Endothelial cell (in vitro differentiated cells): Measurements from ENCODE around the gene PDE3A. TPM values are rescaled to one million over a fixed set of nuclear protein-coding genes. Genes with fewer than 3 reads are reported as not detected.

Experiments
- DNase-seq: peaks from one replicate; pipeline ENCODE4 v3.0.0; 2021; ENCODE audit warnings: low spot score
- H3K27ac Mint-ChIP-seq: one replicate; pipeline ENCODE4 v1.8.0; 2021; ENCODE audit warnings: mixed read lengths, inconsistent platforms; ENCODE audit not compliant: unreplicated experiment
- H3K27me3 Mint-ChIP-seq: one replicate; pipeline ENCODE4 v1.8.0; 2021; ENCODE audit warnings: mild to moderate bottlenecking, moderate library complexity, mixed read lengths, inconsistent platforms; ENCODE audit not compliant: unreplicated experiment
- H3K36me3 Mint-ChIP-seq: one replicate; pipeline ENCODE4 v1.8.0; 2021; ENCODE audit warnings: mild to moderate bottlenecking, low read depth, mixed read lengths, inconsistent platforms; ENCODE audit not compliant: unreplicated experiment
- H3K4me1 Mint-ChIP-seq: one replicate; pipeline ENCODE4 v1.8.0; 2021; ENCODE audit warnings: mild to moderate bottlenecking, mixed read lengths, inconsistent platforms; ENCODE audit not compliant: unreplicated experiment
- H3K4me3 Mint-ChIP-seq: one replicate; pipeline ENCODE4 v1.8.0; 2021; ENCODE audit warnings: mild to moderate bottlenecking, mixed read lengths, inconsistent platforms; ENCODE audit not compliant: unreplicated experiment
- H3K9me3 Mint-ChIP-seq: one replicate; pipeline ENCODE4 v1.8.0; 2021; ENCODE audit warnings: mixed read lengths, inconsistent platforms; ENCODE audit not compliant: unreplicated experiment
- total RNA-seq: library from RNA; stranded (reverse); fragmentation: NEBNext Ultra II Directional; extraction: Animal tissue kit (Norgen Biotek cat#: 25700); gene quantifications from one replicate; pipeline ENCODE4 v1.2.1, GENCODE V29; 2021; ENCODE audit not compliant: unreplicated experiment
- TF ChIP-seq, protein P1 (sequence below): fragments of 200-600 bp; sonication (generic); IDR thresholded peaks from one replicate; pipeline ENCODE4 v1.5.0; 2021; ENCODE audit warnings: antibody characterized with exemption; ENCODE audit not compliant: unreplicated experiment

Gene PDE3A
- total RNA-seq, 1 donor from 2014 or later = 0.97 TPM

DNA sequence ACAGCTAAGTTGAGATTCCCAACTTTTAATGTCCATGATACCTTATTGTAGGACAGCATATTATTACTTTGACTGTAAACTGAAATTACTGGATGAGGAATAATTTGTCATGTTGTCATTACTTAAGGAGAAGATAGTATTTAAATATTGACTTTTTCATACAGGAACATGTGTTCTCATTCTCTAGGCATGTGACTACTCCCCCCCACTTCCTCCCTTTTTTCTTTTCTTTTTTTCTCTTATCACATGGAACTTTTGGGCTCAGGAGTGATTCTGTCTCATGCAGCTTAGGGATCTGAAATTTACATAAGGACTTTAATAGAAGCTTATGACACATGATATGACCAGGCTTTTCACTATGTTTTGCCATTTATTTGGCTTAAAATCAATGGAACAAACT is 199.1 kb downstream of the PDE3A start:
- TF ChIP-seq, protein P1, sequence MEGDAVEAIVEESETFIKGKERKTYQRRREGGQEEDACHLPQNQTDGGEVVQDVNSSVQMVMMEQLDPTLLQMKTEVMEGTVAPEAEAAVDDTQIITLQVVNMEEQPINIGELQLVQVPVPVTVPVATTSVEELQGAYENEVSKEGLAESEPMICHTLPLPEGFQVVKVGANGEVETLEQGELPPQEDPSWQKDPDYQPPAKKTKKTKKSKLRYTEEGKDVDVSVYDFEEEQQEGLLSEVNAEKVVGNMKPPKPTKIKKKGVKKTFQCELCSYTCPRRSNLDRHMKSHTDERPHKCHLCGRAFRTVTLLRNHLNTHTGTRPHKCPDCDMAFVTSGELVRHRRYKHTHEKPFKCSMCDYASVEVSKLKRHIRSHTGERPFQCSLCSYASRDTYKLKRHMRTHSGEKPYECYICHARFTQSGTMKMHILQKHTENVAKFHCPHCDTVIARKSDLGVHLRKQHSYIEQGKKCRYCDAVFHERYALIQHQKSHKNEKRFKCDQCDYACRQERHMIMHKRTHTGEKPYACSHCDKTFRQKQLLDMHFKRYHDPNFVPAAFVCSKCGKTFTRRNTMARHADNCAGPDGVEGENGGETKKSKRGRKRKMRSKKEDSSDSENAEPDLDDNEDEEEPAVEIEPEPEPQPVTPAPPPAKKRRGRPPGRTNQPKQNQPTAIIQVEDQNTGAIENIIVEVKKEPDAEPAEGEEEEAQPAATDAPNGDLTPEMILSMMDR = no peak
- no peak overlapping the region for H3K27ac Mint-ChIP-seq
- H3K4me1 Mint-ChIP-seq = peaks cover 2% of the 10 kb centered on the region
- H3K9me3 Mint-ChIP-seq = no peaks in the 10 kb centered on the region
- DNase-seq = no peak
- H3K4me3 Mint-ChIP-seq = no peak overlapping the region
- H3K36me3 Mint-ChIP-seq = no peaks in the 10 kb centered on the region
- H3K27me3 Mint-ChIP-seq = no peaks in the 10 kb centered on the region

GRCh38 chr12:20572451-20572850 is 204.1 kb downstream of the PDE3A start:
- no peaks in the 10 kb centered on the region for H3K27me3 Mint-ChIP-seq
- TF ChIP-seq, protein P1 = no peak
- H3K4me1 Mint-ChIP-seq = peaks cover 2% of the 10 kb centered on the region
- no peak overlapping the region for H3K27ac Mint-ChIP-seq
- no peak overlapping the region for H3K4me3 Mint-ChIP-seq
- H3K36me3 Mint-ChIP-seq = no peaks in the 10 kb centered on the region
- no peaks in the 10 kb centered on the region for H3K9me3 Mint-ChIP-seq
- no peak for DNase-seq

- H3K9me3 Mint-ChIP-seq = no peaks in the 10 kb centered on the region
- H3K4me1 Mint-ChIP-seq = peaks cover 4% of the 10 kb centered on the region
- no peak overlapping the region for H3K27ac Mint-ChIP-seq
- H3K27me3 Mint-ChIP-seq = no peaks in the 10 kb centered on the region
- H3K36me3 Mint-ChIP-seq = no peaks in the 10 kb centered on the region
- DNase-seq = no peak
- H3K4me3 Mint-ChIP-seq = no peak overlapping the region
- TF ChIP-seq, protein P1 = no peak
Observed at GRCh38 chr12:20576528-20576927, 208.2 kb downstream of the PDE3A start.

DNA sequence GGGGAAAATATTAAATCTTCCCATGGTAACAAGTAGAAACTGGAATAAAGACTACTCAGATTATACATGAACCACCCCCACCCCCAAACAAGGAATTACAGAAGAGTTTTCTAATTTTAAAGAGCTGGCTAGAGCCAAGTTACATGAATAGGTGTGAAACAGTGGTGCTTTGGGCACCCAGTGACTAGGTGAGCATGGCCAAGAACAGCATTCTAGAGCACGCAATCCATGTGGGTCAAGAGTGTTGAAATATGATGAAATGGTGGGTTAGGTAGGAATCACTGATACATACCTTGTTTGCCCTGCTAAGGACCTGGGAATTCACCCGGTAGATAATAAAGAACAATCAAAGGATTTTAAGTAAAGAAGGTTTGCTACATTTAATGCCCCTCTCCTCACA is 208.7 kb downstream of the PDE3A start:
- Mint-ChIP-seq H3K36me3 (no peaks in the 10 kb centered on the region), H3K27me3 (no peaks in the 10 kb centered on the region), H3K4me1 (peaks cover 4% of the 10 kb centered on the region), H3K9me3 (no peaks in the 10 kb centered on the region), H3K27ac (no peak overlapping the region), H3K4me3 (no peak overlapping the region)
- TF ChIP-seq, protein P1 = no peak
- no peak for DNase-seq

DNA sequence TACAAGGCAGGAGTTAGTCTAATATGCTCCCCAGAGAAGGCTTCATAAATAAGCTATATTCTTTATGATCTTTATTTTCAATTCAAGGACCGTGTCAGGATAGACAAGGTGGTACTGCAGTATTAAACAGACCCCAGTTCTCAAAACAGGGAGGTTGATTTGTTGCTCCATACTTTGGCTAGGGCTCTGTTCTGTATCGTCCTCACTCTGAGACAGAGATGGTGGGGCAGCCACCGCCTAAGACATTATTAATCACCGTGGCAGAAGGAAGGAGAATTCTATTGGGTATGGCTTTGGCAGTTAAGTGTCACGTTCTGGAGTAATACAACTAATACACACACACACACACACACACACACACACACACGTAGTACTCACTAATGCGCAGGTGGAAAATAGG is 209.8 kb downstream of the PDE3A start:
- no peak overlapping the region for H3K4me3 Mint-ChIP-seq
- H3K27ac Mint-ChIP-seq = no peak overlapping the region
- no peaks in the 10 kb centered on the region for H3K27me3 Mint-ChIP-seq
- no peaks in the 10 kb centered on the region for H3K9me3 Mint-ChIP-seq
- DNase-seq = no peak
- TF ChIP-seq, protein P1 = no peak
- peaks cover 4% of the 10 kb centered on the region for H3K4me1 Mint-ChIP-seq
- no peaks in the 10 kb centered on the region for H3K36me3 Mint-ChIP-seq
